Measurements from ENCODE around the gene CUX1. TPM values are rescaled to one million over a fixed set of nuclear protein-coding genes. Genes with fewer than 3 reads are reported as not detected.
"Not testable (repeated sequence)": the region's sequence is repeated elsewhere in the genome, so short reads cannot be mapped to it uniquely, and the experiment has no call there.

CUX1 gene
- total RNA-seq = 99.1 TPM

DNA sequence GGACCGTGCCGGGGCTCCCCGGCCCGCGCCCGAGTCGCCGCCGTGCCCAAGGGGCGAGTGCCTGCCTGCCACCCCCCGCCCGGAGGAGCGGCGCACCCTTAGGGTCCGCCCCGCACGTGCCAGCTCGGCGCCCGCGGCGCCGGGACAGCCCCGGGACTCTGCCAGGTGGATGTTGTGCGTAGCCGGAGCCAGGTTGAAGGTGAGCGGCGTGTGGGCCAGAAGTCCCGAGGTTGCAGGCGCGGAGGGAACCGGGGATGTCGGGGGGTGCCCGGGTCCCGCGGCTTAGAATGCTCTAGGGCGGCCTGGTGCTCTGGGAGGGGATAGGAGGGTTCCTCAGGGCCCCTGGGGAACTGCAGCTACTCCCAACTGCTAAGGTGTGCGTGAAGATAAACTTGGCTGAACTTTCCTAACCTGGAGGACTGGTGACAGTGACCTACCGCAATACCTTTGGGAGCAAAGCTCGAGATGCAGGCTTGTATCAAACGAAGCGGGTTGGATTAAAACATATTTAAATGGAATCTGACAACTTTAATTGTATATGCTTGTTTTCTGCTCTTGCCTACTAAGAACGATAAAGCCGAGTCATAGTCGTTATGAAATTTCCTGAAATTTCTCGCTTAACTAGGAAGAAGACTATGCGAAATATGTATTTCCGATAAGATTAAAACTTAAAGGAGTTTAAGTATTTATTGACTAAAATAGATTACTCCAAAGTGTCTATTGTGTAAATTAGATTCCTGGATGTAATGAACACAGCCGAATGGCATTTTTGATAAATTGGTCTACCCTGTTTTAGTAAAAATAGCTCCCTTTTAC is at the start of gene CUX1:
CUX1 (plus strand) TSS at position 156 of the 816 bp plus-strand sequence; CDS start at position 170, 14 bp downstream.
- peak in 2 of 3 donors; percentile 28 to 34 for DNase-seq (ENCODE audit: low read depth in 2 of 3, low spot score in 2 of 3)

- DNase-seq (ENCODE audit: low read depth in 2 of 3, low spot score in 2 of 3) = no peak
Observed at GRCh38 chr7:101768280-101768679, 49.1 kb upstream of the CUX1 start.

DNA sequence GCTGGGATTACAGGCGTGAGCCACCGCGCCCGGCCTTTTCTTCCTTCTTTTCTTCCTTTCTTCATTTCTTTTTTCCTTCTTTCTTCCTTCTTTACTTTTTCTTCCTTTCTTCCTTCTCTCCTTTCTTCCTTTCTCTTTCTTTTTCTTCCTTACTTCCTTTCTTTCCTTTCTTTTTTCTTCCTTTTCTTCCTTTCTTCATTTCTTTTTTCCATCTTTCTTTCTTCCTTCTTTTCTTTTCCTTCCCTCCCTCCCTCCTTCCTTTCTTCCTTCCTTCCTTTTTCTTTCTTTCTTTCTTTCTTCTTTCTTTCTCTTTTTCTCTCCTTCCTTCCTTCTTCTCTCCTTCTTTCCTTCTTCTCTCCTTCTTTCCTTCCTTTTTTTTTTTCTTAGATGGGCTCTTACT is 47.0 kb upstream of the CUX1 start:
- DNase-seq (ENCODE audit: low read depth in 2 of 3, low spot score in 2 of 3) = no peak

DNA sequence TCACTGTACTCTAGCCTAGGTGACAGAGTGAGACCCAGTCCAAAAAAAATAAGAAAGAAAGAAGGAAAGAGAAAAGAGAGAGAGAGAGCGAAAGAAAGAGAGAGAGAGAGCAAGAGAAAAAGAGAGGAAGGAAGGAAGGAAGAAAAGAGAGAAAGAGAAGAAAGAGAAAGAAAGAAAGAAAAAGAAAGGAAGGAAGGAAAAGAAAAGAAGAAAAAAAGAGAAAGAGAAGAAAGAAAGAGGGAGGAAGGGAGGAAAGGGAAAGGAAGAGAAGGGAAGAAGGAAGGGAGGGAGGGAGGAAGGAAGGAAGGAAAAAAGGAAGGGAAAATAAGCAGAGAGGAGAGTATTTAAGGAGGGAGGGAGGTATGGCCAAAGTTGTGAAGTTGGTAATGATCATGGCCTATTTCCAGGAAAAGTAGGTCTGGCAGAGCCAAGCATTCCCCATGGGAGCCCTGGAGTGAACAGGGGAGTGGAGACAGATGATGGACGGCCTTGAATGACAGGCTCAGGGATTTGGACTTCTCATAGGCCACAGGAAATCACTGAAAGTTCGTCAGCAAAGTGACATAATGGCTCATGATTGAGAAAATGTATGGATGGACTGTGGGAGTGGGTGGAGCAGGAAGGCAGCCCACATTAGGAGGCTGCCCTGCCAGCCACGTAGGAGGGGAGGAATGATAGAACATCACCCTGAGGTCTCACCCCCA is 44.8 kb upstream of the CUX1 start:
- no peak for DNase-seq (ENCODE audit: low read depth in 2 of 3, low spot score in 2 of 3)

- DNase-seq (ENCODE audit: low read depth in 2 of 3, low spot score in 2 of 3) = no peak
Observed at GRCh38 chr7:101775181-101775580, 42.2 kb upstream of the CUX1 start.

DNA sequence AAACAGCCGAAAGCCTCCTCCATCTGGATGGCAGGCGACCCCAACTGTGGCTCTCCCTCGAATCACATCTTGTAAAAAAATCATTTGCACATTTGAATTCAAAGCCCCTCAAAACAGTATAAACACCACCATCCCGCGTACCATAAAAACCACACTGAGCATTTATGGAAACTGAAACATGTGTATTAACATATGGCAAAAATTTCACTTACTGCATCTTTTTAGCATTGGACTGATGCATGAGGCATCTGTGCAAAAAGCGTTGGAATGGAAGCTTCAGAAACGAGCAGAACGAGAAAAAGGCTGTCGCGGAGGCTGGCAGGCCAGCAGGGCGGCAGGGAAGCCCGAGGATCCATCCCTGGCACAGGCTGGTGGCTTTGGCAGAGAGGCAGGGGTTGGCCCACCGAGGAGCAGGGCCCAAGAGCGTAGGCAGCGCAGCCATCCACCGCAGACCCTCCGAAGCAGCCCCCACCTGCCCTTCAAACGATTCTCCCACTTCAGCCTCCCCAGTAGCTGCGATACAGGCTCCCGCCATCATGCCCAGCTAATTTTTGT is 39.3 kb upstream of the CUX1 start:
- DNase-seq (ENCODE audit: low read depth in 2 of 3, low spot score in 2 of 3) = no peak

- no peak for DNase-seq (ENCODE audit: low read depth in 2 of 3, low spot score in 2 of 3)
Observed at GRCh38 chr7:101779267-101779666, 38.2 kb upstream of the CUX1 start.

GRCh38 chr7:101780281-101780680 is 37.1 kb upstream of the CUX1 start:
- DNase-seq (ENCODE audit: low read depth in 2 of 3, low spot score in 2 of 3) = no peak

DNA sequence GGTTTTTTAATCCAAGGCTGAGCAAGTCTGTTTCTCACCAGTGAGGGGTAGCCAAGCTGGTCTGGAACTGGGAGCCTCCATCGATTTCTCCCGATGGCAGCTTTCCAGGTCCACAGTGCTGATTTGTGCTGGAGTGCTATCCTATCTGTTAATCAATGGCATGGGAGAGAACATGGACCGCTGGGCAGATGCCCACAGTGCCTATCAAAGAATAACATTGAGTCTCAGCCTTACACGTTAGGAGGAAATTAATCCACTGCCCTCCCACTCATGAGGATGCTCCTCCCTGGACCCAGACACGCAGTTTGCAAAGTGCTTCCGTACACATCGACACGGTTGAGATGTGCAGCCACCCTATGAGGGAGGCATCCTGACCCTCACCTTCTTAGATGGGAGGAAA is 36.0 kb upstream of the CUX1 start:
- DNase-seq (ENCODE audit: low read depth in 2 of 3, low spot score in 2 of 3) = no peak

- no peak for DNase-seq (ENCODE audit: low read depth in 2 of 3, low spot score in 2 of 3)
Observed at GRCh38 chr7:101782476-101782875, 35.0 kb upstream of the CUX1 start.

DNA sequence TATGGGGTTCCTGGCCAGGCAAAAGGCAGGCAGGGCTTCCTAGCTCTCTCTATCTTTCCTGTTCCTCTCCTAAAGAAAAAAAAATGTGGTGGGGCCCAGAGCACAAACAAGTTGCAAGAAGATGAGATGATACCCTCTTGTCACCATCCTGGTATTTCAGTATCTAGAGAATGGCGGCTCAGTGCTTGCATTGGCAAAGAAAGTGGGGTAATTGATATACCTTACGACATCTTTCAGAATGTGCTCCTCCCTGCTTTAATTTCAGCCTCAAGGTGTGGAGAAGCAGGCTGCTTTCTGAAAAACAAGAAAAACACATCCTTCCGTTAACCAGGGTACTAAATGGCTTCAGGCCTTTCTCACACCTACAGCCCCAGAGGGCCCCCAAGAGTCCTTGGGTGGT is 34.5 kb upstream of the CUX1 start:
- DNase-seq (ENCODE audit: low read depth in 2 of 3, low spot score in 2 of 3) = no peak

DNA sequence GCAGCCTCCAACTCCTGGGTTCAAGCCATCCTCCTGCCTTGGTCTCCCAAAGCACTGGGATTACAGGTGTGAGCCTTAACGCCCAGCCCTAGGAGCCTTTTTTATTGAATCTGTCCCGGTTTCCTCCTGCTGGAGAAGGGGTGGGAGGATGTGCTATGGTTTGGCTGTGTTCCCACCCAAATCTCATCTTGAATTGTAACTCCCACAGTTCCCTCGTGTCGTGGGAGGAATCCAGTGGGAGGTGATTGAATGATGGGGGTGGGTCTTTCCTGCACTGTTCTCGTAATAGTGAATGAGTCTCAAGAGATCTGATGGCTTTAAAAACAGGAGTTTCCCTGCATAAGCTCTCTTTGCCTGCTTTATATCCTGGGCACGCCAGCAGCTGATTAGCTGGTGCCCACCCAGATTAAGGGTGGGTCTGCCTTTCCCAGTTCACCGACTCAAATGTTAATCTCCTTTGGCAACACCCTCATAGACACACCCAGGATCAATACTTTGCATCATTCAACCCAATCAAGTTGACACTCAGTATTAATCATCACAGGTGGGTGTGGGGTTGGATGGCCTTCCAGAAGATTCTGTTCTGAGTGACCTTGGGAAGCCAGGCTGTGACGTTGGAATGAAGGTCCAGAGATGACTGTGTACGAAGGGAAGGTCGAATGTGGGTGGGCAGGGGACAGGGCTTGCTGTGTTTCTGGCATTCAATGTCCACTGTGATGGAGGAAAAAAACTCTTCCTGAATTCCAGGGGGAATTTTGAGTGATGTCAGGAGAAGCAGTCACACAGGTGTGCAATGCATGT is 33.8 kb upstream of the CUX1 start:
- DNase-seq (ENCODE audit: low read depth in 2 of 3, low spot score in 2 of 3) = no peak

- DNase-seq (ENCODE audit: low read depth in 2 of 3, low spot score in 2 of 3) = peak in 1 of 3 donors; percentile 35
Observed at GRCh38 chr7:101784292-101785127, 32.9 kb upstream of the CUX1 start.

GRCh38 chr7:101787864-101788263 is 29.6 kb upstream of the CUX1 start:
- DNase-seq (ENCODE audit: low read depth in 2 of 3, low spot score in 2 of 3) = no peak

DNA sequence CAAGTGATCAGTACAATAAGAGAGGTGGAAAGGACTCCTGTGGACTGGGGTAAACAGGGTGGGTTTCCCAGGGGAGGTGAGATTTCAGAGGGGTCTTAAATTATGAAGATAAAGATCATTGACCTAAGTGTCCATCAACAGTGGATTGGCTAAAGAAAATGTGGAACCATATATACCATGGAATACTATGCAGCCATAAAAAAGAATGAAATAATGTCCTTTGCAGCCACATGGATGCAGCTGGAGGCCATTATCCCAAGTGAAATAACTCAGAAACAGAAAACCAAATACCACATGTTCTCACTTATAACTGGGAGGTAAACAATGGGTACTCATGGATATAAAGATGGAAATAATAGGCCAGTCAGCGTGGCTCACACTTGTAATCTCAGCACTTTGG is 28.9 kb upstream of the CUX1 start:
- no peak for DNase-seq (ENCODE audit: low read depth in 2 of 3, low spot score in 2 of 3)

- no peak for DNase-seq (ENCODE audit: low read depth in 2 of 3, low spot score in 2 of 3)
Observed at GRCh38 chr7:101790566-101791293, 26.7 kb upstream of the CUX1 start.

DNA sequence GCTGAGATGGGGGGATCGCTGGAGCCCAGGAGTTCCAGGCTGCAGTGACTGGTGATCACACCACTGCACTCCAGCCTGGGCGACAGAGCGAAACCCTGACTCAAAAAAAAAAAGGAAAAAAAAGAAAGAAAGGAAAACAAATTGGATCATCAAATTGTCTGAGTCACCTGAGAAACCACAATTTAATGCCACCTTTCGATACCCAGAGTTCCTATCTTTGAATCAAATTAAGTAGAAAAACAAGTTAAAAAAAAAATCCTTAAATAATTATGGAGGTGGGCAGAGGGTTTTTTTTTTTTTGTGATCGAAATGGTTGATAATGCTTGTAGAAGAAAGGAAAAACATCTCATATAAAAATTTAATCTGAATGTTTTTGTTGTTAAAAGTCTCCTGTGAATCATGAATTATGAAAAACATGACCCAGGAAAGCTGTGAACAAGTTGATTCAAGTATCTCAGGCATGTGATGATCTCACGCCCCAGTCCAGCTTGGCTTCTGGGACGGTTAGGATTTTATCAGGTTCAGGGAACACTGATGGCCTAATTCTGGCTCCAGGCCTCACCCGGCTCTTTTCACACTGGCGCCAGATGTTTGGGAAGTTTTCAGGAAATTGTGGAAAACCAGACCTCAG is 25.3 kb upstream of the CUX1 start:
- DNase-seq (ENCODE audit: low read depth in 2 of 3, low spot score in 2 of 3) = no peak

GRCh38 chr7:101792682-101793071 is 24.7 kb upstream of the CUX1 start:
- DNase-seq (ENCODE audit: low read depth in 2 of 3, low spot score in 2 of 3) = not testable (repeated sequence)

GRCh38 chr7:101795461-101795860 is 22.0 kb upstream of the CUX1 start:
- no peak for DNase-seq (ENCODE audit: low read depth in 2 of 3, low spot score in 2 of 3)
